HG02943 (cell line): ENCODE data around the gene HORMAD1.
"Not testable (repeated sequence)": the region's sequence is repeated elsewhere in the genome, so short reads cannot be mapped to it uniquely, and the experiment has no call there.

ENCODE experiments used
- ATAC-seq: cut with Tn5 transposase; IDR thresholded peaks from one replicate; pipeline ENCODE4 v1.9.1; 2021; ENCODE audit warnings: mild to moderate bottlenecking, low read depth, moderate library complexity; ENCODE audit not compliant: unreplicated experiment

The HORMAD1 gene, protein sequence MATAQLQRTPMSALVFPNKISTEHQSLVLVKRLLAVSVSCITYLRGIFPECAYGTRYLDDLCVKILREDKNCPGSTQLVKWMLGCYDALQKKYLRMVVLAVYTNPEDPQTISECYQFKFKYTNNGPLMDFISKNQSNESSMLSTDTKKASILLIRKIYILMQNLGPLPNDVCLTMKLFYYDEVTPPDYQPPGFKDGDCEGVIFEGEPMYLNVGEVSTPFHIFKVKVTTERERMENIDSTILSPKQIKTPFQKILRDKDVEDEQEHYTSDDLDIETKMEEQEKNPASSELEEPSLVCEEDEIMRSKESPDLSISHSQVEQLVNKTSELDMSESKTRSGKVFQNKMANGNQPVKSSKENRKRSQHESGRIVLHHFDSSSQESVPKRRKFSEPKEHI

DNA sequence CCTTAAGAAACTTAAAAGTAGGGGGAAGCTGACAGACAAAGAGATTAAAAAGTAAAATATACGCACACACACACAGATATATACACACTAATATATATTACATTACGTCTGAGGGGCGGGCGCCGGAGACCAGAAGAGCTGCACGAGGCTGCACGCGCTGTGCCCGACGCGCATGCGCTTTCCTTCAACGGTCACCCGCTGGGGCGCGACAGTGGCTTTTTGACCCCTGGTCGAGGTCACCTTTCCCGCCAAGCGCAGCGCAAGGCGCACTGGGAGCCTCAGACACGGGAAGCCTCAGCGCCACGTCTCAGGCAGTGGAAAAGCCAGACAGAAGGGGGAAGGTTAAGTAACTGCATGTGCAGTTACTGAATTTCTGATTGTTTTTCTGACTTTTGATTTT is at the start of gene HORMAD1:
Gene HORMAD1 (minus strand): TSS at position 193 of the 400 bp plus-strand sequence. CDS start 1,390 bp downstream, outside the sequence.
- no peak for ATAC-seq

DNA sequence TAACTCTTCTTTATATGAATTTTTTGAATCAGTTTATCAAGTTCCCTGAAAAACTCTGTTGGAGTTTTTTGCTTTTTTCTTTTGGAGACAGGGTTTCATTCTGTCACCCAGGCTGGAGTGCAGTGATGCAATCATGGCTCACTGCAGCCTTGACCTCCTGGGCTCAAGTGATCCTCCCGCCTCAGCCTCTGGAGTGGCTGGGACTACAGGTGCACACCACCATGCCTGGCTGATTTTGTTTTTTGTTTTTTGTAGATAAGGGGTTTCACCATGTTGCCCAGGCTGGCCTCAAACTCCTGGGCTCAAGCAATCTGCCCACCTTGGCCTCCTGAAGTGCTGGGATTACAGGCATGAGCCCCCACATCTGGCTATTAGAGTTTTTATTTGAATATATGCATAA is 47.0 kb upstream of the HORMAD1 start:
- ATAC-seq: not testable (repeated sequence)

- ATAC-seq: peak; percentile 23
Observed at GRCh38 chr1:150765977-150766301, 45.2 kb upstream of the HORMAD1 start.

- peak; percentile 62 for ATAC-seq
Observed at GRCh38 chr1:150765296-150765976, 44.7 kb upstream of the HORMAD1 start, which contains the start of gene CTSS. Gene CTSS, minus strand, starts transcription at chr1:150765778. Its CDS starts 1,015 bp downstream, at chr1:150764763.

- ATAC-seq: no peak
Observed at GRCh38 chr1:150764617-150765101, 44.0 kb upstream of the HORMAD1 start.

DNA sequence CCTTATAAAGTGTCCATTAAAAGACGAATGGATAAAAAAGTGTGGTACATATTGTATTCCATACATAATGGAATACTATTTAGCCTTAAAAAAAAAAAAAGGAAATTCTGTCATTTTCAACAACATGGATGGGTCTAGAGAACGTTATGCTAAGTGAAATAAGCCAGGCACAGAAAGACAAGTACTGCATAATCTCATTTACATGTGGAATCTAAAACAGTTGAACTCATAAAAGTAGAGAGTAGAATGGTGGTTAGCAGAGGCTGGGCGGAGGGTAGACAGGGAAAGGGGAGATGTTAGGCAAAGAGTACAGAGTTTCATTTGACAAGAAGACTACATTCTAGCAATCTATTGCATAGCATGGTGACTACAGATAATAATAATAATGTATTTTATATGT is 42.3 kb upstream of the HORMAD1 start:
- ATAC-seq: no peak

DNA sequence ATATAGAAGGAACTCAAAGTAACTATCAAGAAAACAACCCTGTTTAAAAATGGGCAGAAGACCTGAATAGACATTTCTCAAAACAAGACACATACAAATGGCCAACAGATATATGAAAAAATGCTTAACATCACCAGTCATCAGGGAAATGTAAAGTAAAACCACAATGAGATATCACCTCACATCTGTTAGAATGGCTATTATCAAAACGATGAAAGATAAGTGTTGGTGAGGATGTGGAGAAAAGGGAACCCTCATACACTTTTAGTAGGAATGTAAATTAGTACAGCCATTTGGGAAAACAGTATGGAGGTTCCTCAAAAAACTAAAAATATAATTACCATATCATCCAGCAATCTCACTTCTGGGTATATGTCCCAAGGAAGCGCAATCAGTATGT is 41.9 kb upstream of the HORMAD1 start:
- ATAC-seq: no peak

DNA sequence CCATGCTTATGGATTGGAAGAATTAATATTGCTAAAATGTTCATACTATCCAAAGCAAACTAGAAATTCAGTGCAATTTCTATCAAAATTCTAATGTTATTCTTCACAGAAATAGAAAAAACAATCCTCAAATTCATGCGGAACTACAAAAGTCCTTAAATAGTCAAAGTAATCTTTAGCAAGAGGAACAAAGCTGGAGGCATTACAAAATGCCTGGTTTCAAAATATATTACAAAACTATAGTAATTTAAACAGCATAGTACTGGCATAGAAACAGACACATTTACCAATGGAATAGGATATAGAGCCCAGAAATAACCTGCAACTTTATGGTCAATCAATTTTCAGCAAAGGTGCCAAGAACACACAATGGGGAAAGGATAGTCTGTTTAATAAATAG is 41.1 kb upstream of the HORMAD1 start:
- no peak for ATAC-seq

DNA sequence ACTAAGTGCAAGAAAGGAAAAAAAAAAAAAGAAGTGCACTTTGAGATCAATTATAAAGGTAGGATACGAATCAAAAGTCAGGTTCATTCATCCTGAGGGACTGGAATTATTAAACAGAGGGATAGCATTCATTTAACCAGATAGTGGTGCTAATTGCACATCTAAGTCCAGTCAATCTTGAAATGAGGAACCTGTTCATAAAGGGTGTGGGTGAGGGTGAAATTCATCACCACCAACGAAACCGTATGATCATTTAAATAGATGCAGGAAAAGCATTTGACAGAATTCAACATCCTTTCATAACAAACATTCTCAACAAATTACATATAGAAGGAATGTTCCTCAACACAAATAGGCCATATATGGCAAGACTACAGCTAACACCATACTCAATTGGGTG is 39.3 kb upstream of the HORMAD1 start:
- ATAC-seq: no peak

DNA sequence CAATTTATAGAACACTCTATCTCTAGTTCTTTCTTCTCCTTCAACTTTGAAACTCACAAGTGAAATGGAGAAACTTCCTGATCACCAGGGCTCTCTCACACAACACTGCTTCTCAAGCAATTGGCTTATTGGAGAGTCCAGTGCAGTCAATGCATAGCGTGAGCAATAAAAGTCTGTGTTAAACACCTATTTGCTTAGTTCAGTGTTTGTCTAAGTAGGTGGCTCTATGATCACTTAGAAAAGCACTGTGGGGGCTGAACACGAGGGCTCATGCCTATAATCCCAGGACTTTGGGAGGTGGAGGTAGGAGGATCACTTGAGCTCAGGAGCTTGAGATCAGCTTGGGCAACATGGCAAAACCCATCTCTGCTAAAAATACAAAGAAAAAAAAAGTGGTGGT is 32.7 kb upstream of the HORMAD1 start:
- ATAC-seq: no peak

DNA sequence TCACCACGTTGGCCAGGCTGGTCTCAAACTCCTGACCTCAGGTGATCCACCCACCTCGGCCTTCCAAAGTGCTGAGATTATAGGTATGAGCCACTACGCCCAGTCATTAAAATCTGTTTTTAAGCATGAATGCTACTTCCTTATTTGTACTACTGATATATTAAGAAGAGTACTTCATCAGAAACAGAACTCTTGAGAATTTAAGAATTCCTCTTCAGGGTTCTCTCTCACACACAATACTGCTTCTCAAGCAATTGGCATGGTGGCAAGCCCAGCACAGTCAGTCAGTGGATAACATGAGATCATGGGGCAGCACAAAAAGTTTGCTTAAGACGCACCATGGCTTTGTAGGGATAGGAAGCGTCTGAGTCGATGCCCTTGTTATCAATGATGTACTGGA is 30.7 kb upstream of the HORMAD1 start:
- ATAC-seq: no peak

DNA sequence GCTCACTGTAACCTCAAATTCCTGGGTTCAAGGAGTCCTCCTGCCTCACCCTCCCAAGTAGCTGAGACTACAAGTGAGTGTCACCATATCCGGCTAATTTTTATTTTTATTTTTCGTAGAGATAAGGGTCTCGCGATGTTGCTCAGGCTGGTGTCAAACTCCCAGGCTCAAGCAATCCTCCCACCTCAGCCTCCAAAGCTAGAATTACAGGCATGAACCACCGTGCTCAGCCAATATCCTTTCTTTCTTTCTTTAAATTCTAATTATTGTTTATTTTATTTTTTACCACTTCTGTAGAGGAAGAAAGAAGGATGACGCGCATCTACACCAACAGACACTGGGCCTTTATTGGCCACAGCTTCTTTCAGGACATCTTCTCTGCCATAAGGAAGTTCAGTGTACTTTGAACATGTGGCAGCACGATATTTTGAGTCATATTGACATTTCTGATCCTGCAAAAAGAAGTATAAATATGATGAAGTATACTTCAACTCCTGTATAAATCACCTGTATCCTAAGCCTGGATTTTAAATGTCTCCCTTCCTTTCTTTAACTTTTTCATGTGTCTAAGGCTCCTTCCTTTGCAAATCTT is 29.1 kb upstream of the HORMAD1 start:
- no peak for ATAC-seq

- no peak for ATAC-seq
Observed at GRCh38 chr1:150748878-150749719, 28.4 kb upstream of the HORMAD1 start.

DNA sequence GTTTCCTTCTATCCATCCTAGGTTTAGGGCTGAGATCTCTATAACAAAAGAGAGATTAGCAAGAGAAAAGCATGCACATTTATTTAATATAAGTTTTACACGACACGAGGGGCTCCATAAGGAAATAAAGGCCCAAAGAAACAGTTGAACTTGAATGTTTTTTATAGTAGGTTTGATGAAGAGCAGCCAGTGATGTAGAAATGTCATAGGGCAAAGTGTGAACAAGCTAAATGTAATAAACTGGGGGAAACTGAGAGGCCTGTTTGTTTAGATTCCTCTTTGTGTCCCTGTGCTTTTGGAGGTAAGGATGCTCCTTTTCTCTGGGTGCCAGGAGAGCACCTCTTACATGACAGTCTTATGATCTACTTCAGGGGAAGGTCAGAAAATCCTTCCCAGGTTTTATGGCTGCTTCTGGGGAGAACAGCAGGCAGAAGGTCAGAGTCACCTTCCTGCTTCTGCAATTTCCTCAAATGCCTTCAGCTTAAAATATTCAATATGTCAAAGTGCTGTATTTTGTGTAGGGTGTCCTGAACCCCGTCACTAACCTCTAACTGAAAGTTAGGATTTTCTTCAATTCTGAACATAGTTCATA is 9.5 kb upstream of the HORMAD1 start:
- no peak for ATAC-seq

DNA sequence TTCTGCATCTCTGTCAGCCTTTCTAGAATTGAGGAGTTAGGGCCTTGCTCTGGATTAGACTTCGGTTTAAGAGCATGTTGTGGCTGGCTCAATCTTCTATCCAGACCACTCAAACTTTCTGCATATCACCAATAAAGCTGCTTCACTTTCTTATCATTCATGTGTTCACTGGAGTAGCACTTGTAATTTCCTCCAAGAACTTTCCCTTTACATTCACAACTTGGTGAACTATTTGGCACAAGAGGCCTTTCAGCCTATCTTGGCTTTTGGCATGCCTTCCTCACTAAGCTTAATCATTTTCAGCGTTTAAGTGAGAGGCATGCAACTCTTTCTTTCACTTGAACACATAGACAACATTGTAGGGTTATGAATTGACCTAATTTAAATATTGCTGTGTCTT is 3.6 kb upstream of the HORMAD1 start:
- no peak for ATAC-seq

DNA sequence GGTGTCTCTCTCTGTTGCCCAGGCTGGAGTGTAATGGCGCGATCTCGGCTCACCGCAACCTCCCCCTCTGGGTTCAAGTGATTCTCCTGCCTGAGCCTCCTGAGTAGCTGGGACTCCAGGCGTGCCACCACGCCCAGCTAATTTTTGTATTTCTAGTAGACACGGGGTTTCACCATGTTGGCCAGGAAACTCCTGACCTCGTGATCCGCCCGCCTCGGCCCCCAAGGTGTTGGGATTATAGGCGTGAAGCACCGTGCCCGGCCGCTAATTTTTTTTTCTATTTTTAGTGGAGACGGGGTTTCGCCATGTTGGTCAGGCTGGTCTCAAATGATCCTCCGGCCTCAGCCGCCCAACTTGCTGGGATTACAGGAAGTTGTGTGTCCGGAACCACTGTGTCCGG is 597 bp downstream of the HORMAD1 start:
- ATAC-seq: no peak

DNA sequence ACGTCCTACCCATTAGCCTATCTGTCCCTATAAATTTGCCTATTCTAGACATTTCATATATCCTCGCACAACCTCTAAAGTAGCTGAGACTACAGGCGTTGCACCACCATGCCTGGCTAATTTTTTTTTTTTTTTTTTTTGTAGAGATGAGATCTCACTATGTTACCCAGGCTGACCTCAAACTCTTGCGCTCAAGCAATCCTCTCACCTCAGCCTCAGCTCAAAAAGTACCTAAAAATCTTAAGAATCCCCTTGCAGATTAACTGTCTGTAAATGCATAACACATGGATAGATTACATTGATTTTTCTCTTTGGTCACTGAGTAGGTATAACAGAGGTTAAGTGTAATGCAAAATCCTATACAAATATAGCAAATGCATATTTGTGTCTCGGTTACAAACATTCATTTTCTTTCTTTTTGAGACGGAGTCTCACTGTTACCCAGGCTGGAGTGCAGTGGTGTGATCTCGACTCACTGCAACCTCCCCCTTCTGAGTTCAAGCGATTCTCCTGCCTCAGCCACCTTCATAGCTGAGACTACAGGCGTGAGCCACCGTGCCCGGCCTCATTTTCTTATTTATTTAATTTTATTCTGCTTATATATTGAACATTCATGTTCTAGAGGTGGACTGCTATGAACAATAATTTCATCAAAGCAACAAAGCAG is 2.3 kb downstream of the HORMAD1 start:
- ATAC-seq: no peak

- ATAC-seq: not testable (repeated sequence)
Observed at GRCh38 chr1:150709031-150709430, 11.7 kb downstream of the HORMAD1 start.

GRCh38 chr1:150708595-150708994 is 12.1 kb downstream of the HORMAD1 start:
- ATAC-seq: no peak

GRCh38 chr1:150706091-150706490 is 14.6 kb downstream of the HORMAD1 start:
- no peak for ATAC-seq
